Activated naive CD4-positive, alpha-beta T cell treated with anti-CD3 and anti-CD28 coated beads, Interleukin-2, amount 10 ng/mL, durations not matched to agents 7 days and 5 days (primary cell): ENCODE measurements around the gene PTPRK.
"Not testable (repeated sequence)": the region's sequence is repeated elsewhere in the genome, so short reads cannot be mapped to it uniquely, and the experiment has no call there.

ENCODE experiments used
- CTCF ChIA-PET: fragments of 350-600 bp; sonication (Branson Sonifier 250); formaldehyde crosslinking; loops from one replicate; lab custom pipeline; 2021; ENCODE audit warnings: antibody characterized with exemption; lab: Charles Lee
- DNase-seq: peaks from one replicate; pipeline ENCODE4 v3.0.0-alpha.2; 2020
- H3K27ac Mint-ChIP-seq: one replicate; pipeline ENCODE4 v1.8.0; 2021; ENCODE audit warnings: mild to moderate bottlenecking, moderate library complexity, mixed read lengths
- H3K27me3 Mint-ChIP-seq: one replicate; pipeline ENCODE4 v1.8.0; 2021; ENCODE audit warnings: mild to moderate bottlenecking, mixed read lengths
- H3K36me3 Mint-ChIP-seq: one replicate; pipeline ENCODE4 v1.8.0; 2021; ENCODE audit warnings: mixed read lengths
- H3K4me1 Mint-ChIP-seq: one replicate; pipeline ENCODE4 v1.8.0; 2021; ENCODE audit warnings: mixed read lengths
- H3K4me3 Mint-ChIP-seq: one replicate; pipeline ENCODE4 v1.8.0; 2021; ENCODE audit warnings: mild to moderate bottlenecking, moderate library complexity, mixed read lengths
- H3K9me3 Mint-ChIP-seq: one replicate; pipeline ENCODE4 v1.8.0; 2021; ENCODE audit warnings: mixed read lengths

Gene PTPRK

DNA sequence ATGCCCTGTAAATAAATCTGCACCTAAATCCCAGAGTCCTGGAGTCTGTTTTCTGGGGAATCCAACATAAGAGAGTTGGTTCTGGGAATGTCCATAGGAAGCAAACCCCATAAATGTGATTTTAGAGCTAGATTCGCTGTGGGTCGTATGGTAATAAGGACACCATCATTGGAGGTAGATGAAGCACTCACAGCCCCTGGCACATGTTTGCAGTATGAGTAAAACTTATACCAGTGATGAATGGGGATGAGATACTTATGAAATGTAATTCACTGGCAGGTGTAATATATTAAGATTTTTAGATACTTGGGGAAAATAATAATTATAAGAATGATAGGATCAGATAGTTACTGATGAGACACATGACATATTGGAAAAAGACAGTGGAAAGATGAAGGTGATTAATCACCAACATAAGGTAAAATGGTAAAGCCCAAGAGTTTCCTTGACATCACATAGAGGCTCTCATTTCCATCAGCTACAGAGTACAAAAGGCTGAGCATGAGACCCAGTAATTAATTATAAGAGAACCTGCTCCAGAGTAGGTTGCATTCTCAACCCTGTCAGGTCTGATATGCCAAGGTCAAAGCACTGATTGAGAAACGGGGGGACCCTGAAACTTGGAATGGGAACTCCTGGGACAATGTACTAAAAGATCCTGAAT lies 574.8 kb downstream of the PTPRK start:
- peaks cover 25% of the 10 kb centered on the region for H3K4me1 Mint-ChIP-seq
- peaks cover 35% of the 10 kb centered on the region for H3K36me3 Mint-ChIP-seq
- no peak overlapping the region for H3K4me3 Mint-ChIP-seq
- CTCF ChIA-PET = no interaction called here
- no peaks in the 10 kb centered on the region for H3K27me3 Mint-ChIP-seq
- DNase-seq = no peak
- no peak overlapping the region for H3K27ac Mint-ChIP-seq
- H3K9me3 Mint-ChIP-seq = peaks cover 42% of the 10 kb centered on the region

DNA sequence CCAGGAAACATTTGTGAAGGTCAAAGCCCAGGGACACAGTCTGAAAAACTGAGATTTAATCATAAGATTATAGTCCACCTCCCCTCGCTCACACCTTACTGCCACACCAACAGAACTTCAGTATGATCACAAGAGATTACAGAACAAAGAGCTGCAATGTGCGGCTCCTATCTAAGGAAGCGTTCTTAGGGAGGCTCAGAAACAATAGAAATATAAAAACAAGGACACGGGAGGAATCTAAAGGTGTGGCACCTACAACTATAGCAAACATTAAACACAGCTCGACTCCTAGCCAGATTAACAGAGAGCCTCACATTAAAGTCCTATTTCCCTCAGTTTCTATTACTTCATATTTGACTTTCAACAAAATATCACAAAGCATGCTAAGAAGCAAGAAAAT lies 579.2 kb downstream of the PTPRK start:
- Mint-ChIP-seq H3K36me3 (peaks cover 21% of the 10 kb centered on the region), H3K9me3 (peaks cover 17% of the 10 kb centered on the region), H3K27ac (no peak overlapping the region), H3K4me3 (no peak overlapping the region), H3K4me1 (peaks cover 35% of the 10 kb centered on the region), H3K27me3 (no peaks in the 10 kb centered on the region)
- CTCF ChIA-PET = no interaction called here
- no peak for DNase-seq

DNA sequence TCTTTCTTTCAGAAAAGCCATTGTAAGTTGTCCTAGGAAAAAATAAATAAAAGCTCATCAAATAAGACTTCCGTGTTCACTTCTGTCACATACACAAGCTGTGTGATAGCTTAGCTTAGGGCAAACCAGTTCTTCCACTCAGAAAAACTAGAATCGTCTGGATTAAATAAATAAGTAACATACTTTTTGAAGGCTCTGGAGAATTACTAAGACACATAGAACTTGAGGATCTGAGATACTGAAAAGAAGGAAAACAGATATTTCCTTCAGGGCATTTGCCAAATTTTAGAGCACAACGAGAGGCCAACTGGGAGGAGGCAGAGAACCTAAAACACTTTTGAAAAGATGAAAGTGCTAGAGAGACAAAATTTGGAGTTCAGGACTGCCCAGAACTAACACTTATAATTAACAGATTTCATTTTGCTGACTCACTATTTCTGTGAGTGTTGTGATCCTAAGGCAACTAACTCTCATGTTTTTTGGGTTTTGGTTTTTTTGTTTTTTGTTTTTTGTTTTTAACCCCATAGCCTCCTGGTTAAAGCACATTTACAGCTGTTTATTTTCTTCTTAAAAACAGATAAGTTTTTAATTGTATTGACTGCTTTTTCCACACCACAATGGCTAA lies 580.8 kb downstream of the PTPRK start:
- Mint-ChIP-seq H3K4me1 (peaks cover 44% of the 10 kb centered on the region), H3K9me3 (peaks cover 6% of the 10 kb centered on the region), H3K27ac (peak overlapping the region; percentile 4), H3K27me3 (no peaks in the 10 kb centered on the region), H3K4me3 (no peak overlapping the region), H3K36me3 (peaks cover 9% of the 10 kb centered on the region)
- no peak for DNase-seq
- CTCF ChIA-PET = interaction anchor here (1.4 to 1.5 kb wide), 2 partner anchors 11 to 13 kb away, joined by 3 to 4 read pairs; no protein-coding TSS in a partner anchor

DNA sequence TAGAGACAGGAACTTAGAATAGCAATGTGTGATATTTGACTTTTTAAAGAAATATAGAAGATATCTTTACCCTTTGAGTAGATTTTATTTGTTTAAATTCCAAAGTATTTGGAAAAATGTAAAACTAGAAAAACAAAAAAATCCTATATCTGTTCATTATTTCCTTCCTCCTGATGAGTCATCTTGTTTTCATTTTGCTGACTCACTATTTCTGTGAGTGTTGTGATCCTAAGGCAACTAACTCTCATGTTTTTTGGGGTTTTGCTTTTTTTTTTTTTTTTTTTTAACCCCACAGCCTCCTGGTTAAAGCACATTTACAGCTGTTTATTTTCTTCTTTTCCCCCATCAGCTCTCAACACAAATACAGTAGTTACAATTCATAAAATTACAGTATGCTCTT lies 581.7 kb downstream of the PTPRK start:
- Mint-ChIP-seq H3K27me3 (no peaks in the 10 kb centered on the region), H3K27ac (peak overlapping the region; percentile 3), H3K36me3 (peaks cover 12% of the 10 kb centered on the region), H3K4me3 (no peak overlapping the region), H3K4me1 (peaks cover 53% of the 10 kb centered on the region), H3K9me3 (peaks cover 8% of the 10 kb centered on the region)
- CTCF ChIA-PET = interaction anchor here (0.7 to 1.5 kb wide), 2 partner anchors 14 to 59 kb away, joined by 3 read pairs; no protein-coding TSS in a partner anchor
- DNase-seq = no peak

DNA sequence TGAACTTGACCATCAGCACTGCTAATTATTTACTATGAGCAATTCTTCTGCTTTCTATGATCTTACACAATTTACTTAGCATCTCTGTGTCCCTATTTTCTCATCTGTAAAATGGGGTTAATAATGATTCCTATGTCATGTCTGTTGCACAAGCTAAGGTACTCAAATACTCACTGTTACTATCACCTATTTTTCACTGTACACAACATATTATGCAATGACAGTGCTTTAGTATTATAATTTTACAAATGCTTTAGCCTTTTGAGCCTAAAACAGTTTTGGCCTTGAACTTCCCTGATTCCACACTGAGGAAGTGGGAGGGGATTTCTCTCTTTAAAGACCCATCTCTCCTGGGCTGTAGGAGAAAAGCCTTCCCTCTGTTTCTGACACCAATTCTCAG lies 582.7 kb downstream of the PTPRK start:
- H3K27me3 Mint-ChIP-seq = no peaks in the 10 kb centered on the region
- CTCF ChIA-PET = interaction anchor here (1.0 to 1.2 kb wide), 2 partner anchors 14 to 37 kb away, joined by 3 to 5 read pairs; partner anchors contain the start of gene THEMIS
- no peak overlapping the region for H3K4me3 Mint-ChIP-seq
- peaks cover 12% of the 10 kb centered on the region for H3K9me3 Mint-ChIP-seq
- no peak for DNase-seq
- H3K4me1 Mint-ChIP-seq = peaks cover 62% of the 10 kb centered on the region
- H3K36me3 Mint-ChIP-seq = peaks cover 18% of the 10 kb centered on the region
- no peak overlapping the region for H3K27ac Mint-ChIP-seq

DNA sequence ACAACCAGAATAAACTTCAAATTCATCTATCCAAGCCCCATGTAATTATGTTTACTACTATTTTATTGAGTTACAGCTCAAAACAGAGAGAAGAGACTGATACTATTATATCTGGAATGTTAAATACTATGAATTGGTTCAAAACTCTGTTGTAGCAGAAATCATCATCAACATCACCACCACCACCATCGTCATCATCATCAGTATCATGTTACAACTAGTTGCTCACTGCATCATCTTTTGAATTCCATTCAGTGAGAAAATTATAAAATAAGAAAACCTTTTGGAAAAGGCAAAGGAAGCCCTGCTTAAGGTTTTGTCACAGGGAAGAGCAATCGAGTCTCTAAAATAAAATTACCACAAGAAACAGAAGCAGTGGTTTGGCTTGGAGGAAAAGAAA lies 583.3 kb downstream of the PTPRK start:
- Mint-ChIP-seq H3K4me3 (no peak overlapping the region), H3K27ac (no peak overlapping the region), H3K4me1 (peaks cover 66% of the 10 kb centered on the region), H3K27me3 (no peaks in the 10 kb centered on the region), H3K36me3 (peaks cover 21% of the 10 kb centered on the region), H3K9me3 (peaks cover 13% of the 10 kb centered on the region)
- CTCF ChIA-PET = interaction anchor here (0.7 to 1.2 kb wide), 3 partner anchors 10 to 37 kb away, joined by 3 to 5 read pairs (median 3); partner anchors contain the start of gene THEMIS
- no peak for DNase-seq

DNA sequence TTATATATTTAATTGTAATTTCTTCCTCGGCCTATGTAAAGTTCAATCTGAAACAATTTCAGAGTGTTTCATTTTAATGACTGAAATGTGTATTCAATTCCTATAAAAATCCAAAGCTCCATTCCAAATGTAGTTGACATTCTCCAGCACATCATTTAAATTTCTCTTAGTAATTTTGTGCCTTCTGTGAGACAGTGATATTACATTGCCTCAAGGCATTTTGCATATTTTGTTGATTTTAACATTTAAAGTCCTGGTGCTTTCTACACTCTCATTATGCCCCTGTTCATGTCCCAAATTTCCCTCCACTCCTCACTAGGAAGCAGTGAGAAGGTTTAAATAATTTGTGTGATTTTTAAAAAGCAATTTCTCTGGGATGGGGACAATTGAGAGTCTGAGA lies 585.4 kb downstream of the PTPRK start:
- Mint-ChIP-seq H3K9me3 (peaks cover 21% of the 10 kb centered on the region), H3K4me1 (peaks cover 63% of the 10 kb centered on the region), H3K27ac (peak overlapping the region; percentile 97), H3K27me3 (no peaks in the 10 kb centered on the region), H3K36me3 (peaks cover 30% of the 10 kb centered on the region), H3K4me3 (peak overlapping the region; percentile 50)
- no peak for DNase-seq
- CTCF ChIA-PET = interaction anchor here (0.9 to 1.7 kb wide), 6 partner anchors 9 to 41 kb away, joined by 3 to 11 read pairs (median 3); partner anchors contain the start of gene THEMIS

DNA sequence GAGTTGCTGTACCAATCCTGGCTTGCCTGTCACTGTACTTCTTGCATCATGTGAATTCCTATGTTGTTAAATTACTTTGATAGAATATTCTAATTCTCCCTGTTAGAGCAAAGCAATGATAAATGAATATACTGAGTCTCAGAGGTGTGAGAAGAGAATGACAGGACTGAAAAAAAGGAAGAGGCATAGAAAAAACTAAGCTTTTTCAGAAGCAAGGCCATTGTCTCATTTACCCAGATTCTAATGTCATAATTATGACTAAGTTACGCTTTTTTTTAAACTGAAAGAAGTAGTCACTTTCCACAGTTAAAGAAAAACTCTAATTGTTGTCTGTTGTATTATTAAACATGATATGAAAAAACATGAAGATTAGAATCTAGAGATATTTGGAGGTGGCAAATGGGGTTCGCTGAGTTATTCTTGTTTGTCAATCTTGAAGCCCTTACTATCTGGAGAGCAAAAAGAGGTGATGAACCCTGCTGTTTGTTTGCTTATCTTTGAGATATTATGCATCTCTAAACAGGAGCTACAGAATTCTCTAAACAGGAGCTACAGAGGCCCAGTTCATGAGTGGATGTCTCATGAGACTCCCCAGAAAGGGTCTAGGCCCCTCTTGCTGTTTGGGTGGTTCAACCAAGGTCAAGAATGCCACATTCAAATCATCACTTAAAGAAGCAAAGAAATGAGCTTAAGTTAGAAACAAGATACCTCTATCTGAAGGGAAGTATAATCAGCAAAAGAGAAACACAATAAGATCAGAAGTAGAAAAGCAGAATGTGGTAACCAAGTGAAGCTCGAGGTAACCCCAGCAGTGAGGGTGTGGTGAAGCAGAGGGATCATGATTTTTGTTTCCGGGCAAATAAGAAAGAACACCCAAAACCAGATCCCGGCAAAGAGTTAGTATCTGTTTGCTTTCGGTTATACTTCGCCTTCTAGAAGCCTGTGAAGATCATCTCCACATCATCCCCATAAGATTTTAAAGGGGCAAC lies 586.3 kb downstream of the PTPRK start:
- Mint-ChIP-seq H3K27ac (peak overlapping the region; percentile 97), H3K36me3 (peaks cover 33% of the 10 kb centered on the region), H3K4me3 (peak overlapping the region; percentile 50), H3K27me3 (no peaks in the 10 kb centered on the region), H3K9me3 (peaks cover 24% of the 10 kb centered on the region), H3K4me1 (peaks cover 55% of the 10 kb centered on the region)
- CTCF ChIA-PET = interaction anchor here (0.6 to 1.7 kb wide), 6 partner anchors 9 to 40 kb away, joined by 3 to 11 read pairs (median 3); partner anchors contain the start of gene THEMIS
- peak; percentile 77 for DNase-seq

DNA sequence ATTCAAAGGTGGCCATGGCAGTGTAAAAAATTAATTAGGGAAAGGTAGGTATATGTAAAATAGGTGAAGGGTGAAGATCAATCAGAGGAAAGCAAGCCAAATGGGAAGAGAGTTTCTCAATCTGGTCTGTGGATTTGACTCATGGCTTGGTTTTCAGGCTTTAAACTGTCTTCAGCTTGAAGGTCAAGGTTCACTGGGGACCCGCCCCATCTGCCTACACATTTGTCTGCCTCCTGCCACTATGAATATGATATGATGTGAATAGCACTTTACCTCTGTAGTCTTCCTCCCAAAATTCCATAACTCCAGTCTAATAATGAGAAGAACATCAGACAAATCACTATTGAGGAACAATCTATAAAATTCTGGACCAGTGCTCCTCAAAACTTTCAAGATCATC lies 587.3 kb downstream of the PTPRK start:
- CTCF ChIA-PET = no interaction called here
- no peak for DNase-seq
- peak overlapping the region; percentile 75 for H3K27ac Mint-ChIP-seq
- H3K9me3 Mint-ChIP-seq = peaks cover 32% of the 10 kb centered on the region
- H3K4me3 Mint-ChIP-seq = no peak overlapping the region
- H3K27me3 Mint-ChIP-seq = no peaks in the 10 kb centered on the region
- H3K36me3 Mint-ChIP-seq = peaks cover 42% of the 10 kb centered on the region
- peaks cover 46% of the 10 kb centered on the region for H3K4me1 Mint-ChIP-seq

DNA sequence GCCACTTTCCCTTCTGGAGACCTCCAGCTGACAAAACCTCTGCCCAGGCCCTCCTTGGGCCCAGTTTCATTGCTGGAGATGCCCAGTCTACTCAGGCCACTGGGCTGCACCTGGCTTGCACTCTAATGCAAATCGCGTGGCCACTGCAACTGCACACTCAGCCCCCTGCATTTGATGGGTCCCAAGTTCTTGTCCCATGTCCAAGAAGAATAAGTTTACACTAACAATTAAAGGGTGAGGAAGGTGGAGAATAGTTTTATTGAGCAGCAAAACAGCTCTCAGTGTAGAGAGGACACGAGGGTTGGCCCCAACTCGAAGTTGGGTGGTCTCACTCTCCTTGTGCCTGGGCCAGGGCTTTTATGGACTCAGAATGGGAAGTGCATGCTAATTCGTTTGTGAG lies 587.7 kb downstream of the PTPRK start:
- Mint-ChIP-seq H3K27me3 (no peaks in the 10 kb centered on the region), H3K4me1 (peaks cover 42% of the 10 kb centered on the region), H3K4me3 (no peak overlapping the region), H3K27ac (peak overlapping the region; percentile 75), H3K9me3 (peaks cover 35% of the 10 kb centered on the region), H3K36me3 (peaks cover 46% of the 10 kb centered on the region)
- DNase-seq = no peak
- CTCF ChIA-PET = no interaction called here

DNA sequence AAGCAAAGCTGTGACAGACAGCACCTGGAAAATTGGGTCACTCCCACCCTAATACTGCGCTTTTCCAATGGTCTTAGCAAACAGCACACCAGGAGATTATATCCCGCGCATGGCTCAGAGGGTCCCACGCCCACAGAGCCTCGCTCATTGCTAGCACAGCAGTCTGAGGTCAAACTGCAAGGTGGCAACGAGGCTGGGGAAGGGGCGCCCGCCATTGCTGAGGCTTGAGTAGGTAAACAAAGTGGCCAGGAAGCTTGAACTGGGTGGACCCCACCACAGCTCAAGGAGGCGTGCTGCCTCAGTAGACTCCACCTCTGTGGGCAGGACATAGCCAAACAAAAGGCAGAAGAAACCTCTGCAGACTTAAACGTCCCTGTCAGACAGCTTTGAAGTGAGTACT lies 594.0 kb downstream of the PTPRK start:
- Mint-ChIP-seq H3K9me3 (peaks cover 48% of the 10 kb centered on the region), H3K36me3 (peaks cover 50% of the 10 kb centered on the region), H3K4me1 (peaks cover 38% of the 10 kb centered on the region)
- DNase-seq, H3K27me3 Mint-ChIP-seq, H3K27ac Mint-ChIP-seq, H3K4me3 Mint-ChIP-seq: not testable (repeated sequence)
- CTCF ChIA-PET = interaction anchor here (1.1 kb wide), 1 partner anchor 44 kb away, joined by 3 read pairs; no protein-coding TSS in a partner anchor

DNA sequence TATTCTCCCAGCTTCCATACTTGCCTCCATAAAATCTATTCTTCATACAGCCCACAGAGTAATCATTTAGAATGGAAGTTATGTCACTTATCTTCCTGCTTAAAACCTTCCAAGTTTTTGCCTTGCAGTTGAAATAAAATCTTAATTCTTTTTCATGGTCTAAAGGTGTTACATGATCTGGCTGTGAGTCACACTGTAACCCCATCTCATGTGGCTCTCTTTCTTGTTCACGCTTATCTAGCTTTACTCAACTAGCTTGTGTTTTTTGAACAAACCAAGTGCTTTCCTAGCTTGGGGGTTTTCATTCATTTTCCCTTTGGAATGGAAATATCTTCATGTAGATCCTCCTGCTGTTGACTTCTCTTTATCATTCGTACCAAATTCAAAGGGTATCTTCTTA lies 596.0 kb downstream of the PTPRK start:
- Mint-ChIP-seq H3K9me3 (peaks cover 40% of the 10 kb centered on the region), H3K27me3 (no peaks in the 10 kb centered on the region), H3K4me3 (no peak overlapping the region), H3K27ac (no peak overlapping the region), H3K36me3 (peaks cover 41% of the 10 kb centered on the region), H3K4me1 (peaks cover 57% of the 10 kb centered on the region)
- DNase-seq = no peak
- CTCF ChIA-PET = interaction anchor here (0.7 kb wide), 1 partner anchor 43 kb away, joined by 3 read pairs; no protein-coding TSS in a partner anchor

DNA sequence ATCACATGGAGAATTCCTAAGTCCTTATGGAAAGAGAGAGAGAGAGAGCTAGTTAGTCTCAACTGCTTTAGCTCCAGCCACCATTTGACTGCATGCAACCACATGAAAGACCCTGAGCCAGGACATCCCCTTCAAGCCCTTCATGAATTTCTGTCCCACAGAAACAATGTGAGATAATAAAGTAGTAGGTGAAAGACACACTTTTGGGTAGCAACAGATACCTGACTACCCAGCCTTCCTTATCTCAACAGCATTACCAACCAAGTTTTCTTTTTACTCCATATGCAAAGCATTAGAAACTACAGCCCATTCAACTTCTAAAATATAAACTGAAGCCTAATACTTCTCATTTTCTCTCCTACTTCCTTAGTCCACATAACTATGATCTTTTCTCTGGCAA lies 596.4 kb downstream of the PTPRK start:
- CTCF ChIA-PET = no interaction called here
- peaks cover 61% of the 10 kb centered on the region for H3K4me1 Mint-ChIP-seq
- no peak overlapping the region for H3K4me3 Mint-ChIP-seq
- no peak for DNase-seq
- peaks cover 38% of the 10 kb centered on the region for H3K9me3 Mint-ChIP-seq
- peaks cover 39% of the 10 kb centered on the region for H3K36me3 Mint-ChIP-seq
- no peaks in the 10 kb centered on the region for H3K27me3 Mint-ChIP-seq
- no peak overlapping the region for H3K27ac Mint-ChIP-seq

DNA sequence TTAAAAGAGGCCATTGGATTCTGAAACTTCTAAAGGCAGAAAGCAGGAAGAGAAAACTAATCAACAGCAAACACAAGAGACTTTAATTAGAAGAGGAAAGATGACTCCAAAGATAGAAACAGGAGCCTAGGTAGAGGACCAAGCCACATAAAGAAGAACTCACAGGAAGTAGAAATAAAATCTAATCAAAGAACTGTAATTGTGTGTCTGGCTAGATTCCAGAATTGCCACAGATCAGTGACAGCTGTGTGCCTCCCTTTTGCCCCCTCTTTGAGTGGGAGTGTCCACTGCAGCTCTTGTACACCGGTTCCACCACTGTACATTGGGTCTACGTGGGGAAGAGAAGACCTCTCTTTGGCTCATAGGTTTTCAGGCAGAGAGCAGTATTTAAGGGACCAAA lies 597.3 kb downstream of the PTPRK start:
- Mint-ChIP-seq H3K36me3 (peaks cover 30% of the 10 kb centered on the region), H3K4me1 (peaks cover 69% of the 10 kb centered on the region), H3K4me3 (no peak overlapping the region), H3K27me3 (no peaks in the 10 kb centered on the region), H3K27ac (peak overlapping the region; percentile 50), H3K9me3 (peaks cover 30% of the 10 kb centered on the region)
- CTCF ChIA-PET = no interaction called here
- no peak for DNase-seq
